BLaER1 treated with 17β-estradiol and CSF1 and Interleukin-3, amounts not matched to agents 10 nM and 100 nM (cell line): ENCODE results near the gene DYNLL2.
"Not testable (repeated sequence)": the region's sequence is repeated elsewhere in the genome, so short reads cannot be mapped to it uniquely, and the experiment has no call there.

Experiments used
- H3K27ac ChIP-seq, 11 experiments: shearing (Covaris generic); formaldehyde crosslinking; 2 replicates each; pipeline ENCODE4 v1.8.1; 2022
- H3K27me3 ChIP-seq, 11 experiments: shearing (Covaris generic); formaldehyde crosslinking; 2 replicates each; pipeline ENCODE4 v1.8.1; 2022
- H3K36me3 ChIP-seq, 11 experiments: shearing (Covaris generic); formaldehyde crosslinking; 2 replicates each; pipeline ENCODE4 v1.8.1; 2022
- H3K4me1 ChIP-seq, 10 experiments: shearing (Covaris generic); formaldehyde crosslinking; 2 replicates each; pipeline ENCODE4 v1.8.1; 2022
- H3K4me2 ChIP-seq, 11 experiments: shearing (Covaris generic); formaldehyde crosslinking; 2 replicates each; pipeline ENCODE4 v1.8.1; 2022
- H3K4me3 ChIP-seq, 10 experiments: shearing (Covaris generic); formaldehyde crosslinking; 2 replicates each; pipeline ENCODE4 v1.8.1; 2022
- H3K9ac ChIP-seq, 11 experiments: shearing (Covaris generic); formaldehyde crosslinking; 2 replicates each; pipeline ENCODE4 v1.8.1; 2022
- H3K9me3 ChIP-seq, 11 experiments: shearing (Covaris generic); formaldehyde crosslinking; replicated peaks in 1 of 11; 2 replicates each; pipeline ENCODE4 v1.8.1; 2022
- H4K20me1 ChIP-seq, 11 experiments: shearing (Covaris generic); formaldehyde crosslinking; 2 replicates each; pipeline ENCODE4 v1.8.1; 2022
- Cebpa-rat ChIP-seq, 11 experiments: shearing (Covaris generic); IDR thresholded peaks; 2 replicates each; pipeline ENCODE4 v1.8.1; 2022

Gene DYNLL2

GRCh38 chr17:58094118-58094517 is 10.9 kb downstream of the DYNLL2 start:
- H3K4me1 ChIP-seq = peaks cover 0 to 16% (median 0%) of the 10 kb centered on the region in 10 experiments; a peak in 6 of 20 replicates
- no peak for TF ChIP-seq Cebpa-rat (IDR thresholded peaks at IDR 0.05)
- H3K27me3 ChIP-seq = no peaks in the 10 kb centered on the region
- no peak overlapping the region for H3K4me2 ChIP-seq
- no peak overlapping the region for H3K27ac ChIP-seq
- no peak overlapping the region for H3K4me3 ChIP-seq
- peaks cover 48 to 75% (median 66%) of the 10 kb centered on the region in 11 experiments for H3K36me3 ChIP-seq
- no peaks in the 10 kb centered on the region for H3K9me3 ChIP-seq
- peaks cover 33 to 78% (median 54%) of the 10 kb centered on the region in 11 experiments for H4K20me1 ChIP-seq
- no peak overlapping the region for H3K9ac ChIP-seq

- Histone ChIP-seq H3K27ac (no peak overlapping the region), H3K9me3 (no peaks in the 10 kb centered on the region), H3K9ac (no peak overlapping the region), H3K4me2 (peak overlapping the region in 2 of 11 experiments; percentile 54 to 78; a peak in 3 of 22 replicates), H3K4me3 (no peak overlapping the region), H3K36me3 (peaks cover 21 to 48% (median 38%) of the 10 kb centered on the region in 11 experiments), H3K27me3 (no peaks in the 10 kb centered on the region), H3K4me1 (peaks cover 0 to 16% (median 0%) of the 10 kb centered on the region in 10 experiments; a peak in 6 of 20 replicates), H4K20me1 (peaks cover 7 to 51% (median 26%) of the 10 kb centered on the region in 11 experiments; a peak in 20 of 22 replicates)
- no peak for TF ChIP-seq Cebpa-rat (IDR thresholded peaks at IDR 0.05)
Measured at GRCh38 chr17:58096892-58097291, 13.7 kb downstream of the DYNLL2 start.

- H3K9me3 ChIP-seq = no peaks in the 10 kb centered on the region
- H3K9ac ChIP-seq = no peak overlapping the region
- peaks cover 0 to 16% (median 0%) of the 10 kb centered on the region in 10 experiments; a peak in 6 of 20 replicates for H3K4me1 ChIP-seq
- no peak overlapping the region for H3K27ac ChIP-seq
- no peak overlapping the region for H3K4me3 ChIP-seq
- no peaks in the 10 kb centered on the region for H3K27me3 ChIP-seq
- peaks cover 14 to 41% (median 32%) of the 10 kb centered on the region in 11 experiments for H3K36me3 ChIP-seq
- TF ChIP-seq Cebpa-rat (IDR thresholded peaks at IDR 0.05) = no peak
- peaks cover under 1 to 44% (median 20%) of the 10 kb centered on the region in 11 experiments; a peak in 20 of 22 replicates for H4K20me1 ChIP-seq
- peak overlapping the region in 3 of 11 experiments; percentile 11 to 78 (median 54); a peak in 5 of 22 replicates for H3K4me2 ChIP-seq
Measured at GRCh38 chr17:58097384-58098088, 14.3 kb downstream of the DYNLL2 start.

GRCh38 chr17:58100506-58100905 is 17.3 kb downstream of the DYNLL2 start:
- H3K4me2 ChIP-seq = no peak overlapping the region
- peaks cover 0 to 12% (median 4%) of the 10 kb centered on the region in 11 experiments; a peak in 9 of 22 replicates for H3K36me3 ChIP-seq
- no peak overlapping the region for H3K4me3 ChIP-seq
- H3K4me1 ChIP-seq = peaks cover 0 to 16% (median 0%) of the 10 kb centered on the region in 10 experiments; a peak in 6 of 20 replicates
- no peak overlapping the region for H3K9ac ChIP-seq
- no peak for TF ChIP-seq Cebpa-rat (IDR thresholded peaks at IDR 0.05)
- H3K27me3 ChIP-seq = no peaks in the 10 kb centered on the region
- H3K9me3 ChIP-seq = no peaks in the 10 kb centered on the region
- H3K27ac ChIP-seq = no peak overlapping the region
- peaks cover 0 to 15% (median 0%) of the 10 kb centered on the region in 11 experiments; a peak in 6 of 22 replicates for H4K20me1 ChIP-seq

- not testable (repeated sequence) for H3K9me3 ChIP-seq, H3K4me3 ChIP-seq, H3K9ac ChIP-seq, H3K27ac ChIP-seq, H3K36me3 ChIP-seq, H4K20me1 ChIP-seq, H3K4me2 ChIP-seq, H3K27me3 ChIP-seq
- H3K4me1 ChIP-seq = peaks cover 0 to 15% (median 0%) of the 10 kb centered on the region in 10 experiments; a peak in 6 of 20 replicates
Measured at GRCh38 chr17:58101898-58102297, 18.7 kb downstream of the DYNLL2 start.

GRCh38 chr17:58105093-58105492 is 21.9 kb downstream of the DYNLL2 start:
- Histone ChIP-seq H3K27me3 (no peaks in the 10 kb centered on the region), H3K4me2 (no peak overlapping the region), H3K36me3 (no peaks in the 10 kb centered on the region), H3K9ac (no peak overlapping the region), H3K4me1 (no peaks in the 10 kb centered on the region), H3K4me3 (no peak overlapping the region), H3K27ac (no peak overlapping the region), H4K20me1 (no peaks in the 10 kb centered on the region), H3K9me3 (peaks cover 0 to 5% (median 0%) of the 10 kb centered on the region in 11 experiments; a peak in 1 of 22 replicates)
- no peak for TF ChIP-seq Cebpa-rat (IDR thresholded peaks at IDR 0.05)

GRCh38 chr17:58107306-58107705 is 24.1 kb downstream of the DYNLL2 start:
- no peak for TF ChIP-seq Cebpa-rat (IDR thresholded peaks at IDR 0.05)
- Histone ChIP-seq H3K9me3 (peaks cover 0 to 5% (median 0%) of the 10 kb centered on the region in 11 experiments; a peak in 1 of 22 replicates), H3K27ac (no peak overlapping the region), H3K4me3 (no peak overlapping the region), H4K20me1 (no peaks in the 10 kb centered on the region), H3K36me3 (no peaks in the 10 kb centered on the region), H3K9ac (no peak overlapping the region), H3K4me1 (no peaks in the 10 kb centered on the region), H3K4me2 (no peak overlapping the region), H3K27me3 (no peaks in the 10 kb centered on the region)

- no peak for TF ChIP-seq Cebpa-rat (IDR thresholded peaks at IDR 0.05)
- Histone ChIP-seq H3K4me1 (no peaks in the 10 kb centered on the region), H3K9ac (no peak overlapping the region), H3K4me2 (no peak overlapping the region), H3K4me3 (no peak overlapping the region), H3K27ac (no peak overlapping the region), H3K27me3 (no peaks in the 10 kb centered on the region), H4K20me1 (no peaks in the 10 kb centered on the region), H3K36me3 (no peaks in the 10 kb centered on the region), H3K9me3 (peaks cover 0 to 5% (median 0%) of the 10 kb centered on the region in 11 experiments; a peak in 1 of 22 replicates)
Measured at GRCh38 chr17:58109197-58109596, 26.0 kb downstream of the DYNLL2 start.

- no peak overlapping the region for H3K4me2 ChIP-seq
- no peak overlapping the region for H3K4me3 ChIP-seq
- 0 out of 22 replicates have a peak, but pooled peaks cover 0 to 7% (median 0%) of the 10 kb centered on the region in 11 experiments for H4K20me1 ChIP-seq
- H3K9ac ChIP-seq = no peak overlapping the region
- TF ChIP-seq Cebpa-rat (IDR thresholded peaks at IDR 0.05) = no peak
- H3K27ac ChIP-seq = no peak overlapping the region
- peaks cover 0 to 5% (median 0%) of the 10 kb centered on the region in 11 experiments; a peak in 1 of 22 replicates for H3K9me3 ChIP-seq
- no peaks in the 10 kb centered on the region for H3K4me1 ChIP-seq
- H3K27me3 ChIP-seq = no peaks in the 10 kb centered on the region
- H3K36me3 ChIP-seq = no peaks in the 10 kb centered on the region
Measured at GRCh38 chr17:58110012-58110411, 26.8 kb downstream of the DYNLL2 start.
